ENCODE data around the gene COG6.

COG6 gene

DNA sequence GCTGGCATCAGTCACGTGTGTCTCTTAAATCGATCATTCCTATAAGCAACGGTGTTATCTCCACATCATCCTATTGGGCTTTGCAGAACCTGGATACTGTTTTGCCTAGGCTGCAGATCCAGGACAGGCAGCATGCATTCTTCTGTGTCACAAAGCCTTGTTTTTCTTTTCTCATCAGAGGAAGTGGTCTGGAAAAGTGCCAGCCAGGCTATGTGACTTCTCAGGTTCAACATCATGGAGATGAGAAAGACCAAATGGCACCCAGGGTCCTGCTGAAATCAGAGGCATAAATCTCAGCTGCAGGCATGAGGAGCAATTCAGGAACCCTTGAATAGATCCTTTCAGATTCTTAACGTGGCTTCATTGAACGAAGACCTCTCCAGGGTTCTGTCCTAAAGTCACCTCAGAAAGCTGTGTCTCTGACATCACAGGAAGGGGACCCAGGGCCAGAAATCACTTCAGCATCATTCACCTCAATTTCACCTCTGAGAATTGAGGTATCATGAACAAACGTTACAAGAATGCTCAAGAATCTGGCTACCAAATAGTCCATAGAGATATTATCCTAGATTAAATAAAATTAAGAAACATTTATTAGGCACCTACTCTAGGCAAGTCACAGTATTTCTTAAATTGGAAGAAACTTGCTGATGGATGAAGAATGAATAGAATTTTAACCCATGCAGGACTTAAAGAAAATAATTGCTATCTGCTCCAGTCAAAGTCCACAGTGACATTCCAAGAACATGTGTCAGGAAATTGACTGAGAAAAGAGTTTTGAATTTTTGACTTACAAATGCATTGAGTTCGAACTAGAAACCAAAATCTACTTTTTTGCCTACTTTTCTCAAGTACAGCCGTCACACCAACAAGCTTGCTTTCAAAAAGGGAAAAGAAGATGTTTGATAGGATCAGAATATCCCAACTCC, 124.1 kb downstream of the COG6 start:
- intact Hi-C loops (cut with DNase I; ENCODE audit: low total_unique reads) = no loop called here
- Histone ChIP-seq H3K9me3 (no peaks in the 10 kb centered on the region), H3K36me3 (no peaks in the 10 kb centered on the region), H3K4me1 (no peaks in the 10 kb centered on the region), H3K27ac (no peak overlapping the region), H3K4me3 (no peak overlapping the region), H3K27me3 (no peaks in the 10 kb centered on the region)
- TF ChIP-seq, protein P1, sequence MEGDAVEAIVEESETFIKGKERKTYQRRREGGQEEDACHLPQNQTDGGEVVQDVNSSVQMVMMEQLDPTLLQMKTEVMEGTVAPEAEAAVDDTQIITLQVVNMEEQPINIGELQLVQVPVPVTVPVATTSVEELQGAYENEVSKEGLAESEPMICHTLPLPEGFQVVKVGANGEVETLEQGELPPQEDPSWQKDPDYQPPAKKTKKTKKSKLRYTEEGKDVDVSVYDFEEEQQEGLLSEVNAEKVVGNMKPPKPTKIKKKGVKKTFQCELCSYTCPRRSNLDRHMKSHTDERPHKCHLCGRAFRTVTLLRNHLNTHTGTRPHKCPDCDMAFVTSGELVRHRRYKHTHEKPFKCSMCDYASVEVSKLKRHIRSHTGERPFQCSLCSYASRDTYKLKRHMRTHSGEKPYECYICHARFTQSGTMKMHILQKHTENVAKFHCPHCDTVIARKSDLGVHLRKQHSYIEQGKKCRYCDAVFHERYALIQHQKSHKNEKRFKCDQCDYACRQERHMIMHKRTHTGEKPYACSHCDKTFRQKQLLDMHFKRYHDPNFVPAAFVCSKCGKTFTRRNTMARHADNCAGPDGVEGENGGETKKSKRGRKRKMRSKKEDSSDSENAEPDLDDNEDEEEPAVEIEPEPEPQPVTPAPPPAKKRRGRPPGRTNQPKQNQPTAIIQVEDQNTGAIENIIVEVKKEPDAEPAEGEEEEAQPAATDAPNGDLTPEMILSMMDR (IDR thresholded peaks at IDR 0.05) = no peak
- no peak for DNase-seq

DNA sequence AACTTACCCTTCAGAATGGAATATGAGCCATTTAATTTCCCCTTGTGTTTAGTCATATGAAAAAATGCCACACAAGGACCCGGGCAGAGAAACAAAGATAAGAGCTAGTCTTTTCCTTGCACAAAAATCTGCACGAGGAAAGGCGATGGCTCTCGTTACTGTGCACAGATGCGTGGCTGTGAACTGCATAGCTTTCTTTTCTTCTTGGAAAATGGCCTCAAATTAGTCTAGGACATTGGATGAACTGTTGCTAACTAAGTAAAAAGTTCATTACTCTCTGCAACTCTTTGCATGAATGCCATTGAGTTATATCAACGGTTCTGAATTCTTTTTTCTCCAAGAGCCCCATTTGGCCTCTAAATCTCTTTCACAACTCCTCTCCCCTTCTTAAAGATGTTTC, 125.2 kb downstream of the COG6 start:
- intact Hi-C loops (cut with DNase I; ENCODE audit: low total_unique reads) = no loop called here
- no peak overlapping the region for H3K4me3 ChIP-seq
- no peaks in the 10 kb centered on the region for H3K4me1 ChIP-seq
- H3K9me3 ChIP-seq = no peaks in the 10 kb centered on the region
- H3K27me3 ChIP-seq = no peaks in the 10 kb centered on the region
- no peaks in the 10 kb centered on the region for H3K36me3 ChIP-seq
- DNase-seq = no peak
- TF ChIP-seq, protein P1 (IDR thresholded peaks at IDR 0.05) = no peak
- no peak overlapping the region for H3K27ac ChIP-seq

DNA sequence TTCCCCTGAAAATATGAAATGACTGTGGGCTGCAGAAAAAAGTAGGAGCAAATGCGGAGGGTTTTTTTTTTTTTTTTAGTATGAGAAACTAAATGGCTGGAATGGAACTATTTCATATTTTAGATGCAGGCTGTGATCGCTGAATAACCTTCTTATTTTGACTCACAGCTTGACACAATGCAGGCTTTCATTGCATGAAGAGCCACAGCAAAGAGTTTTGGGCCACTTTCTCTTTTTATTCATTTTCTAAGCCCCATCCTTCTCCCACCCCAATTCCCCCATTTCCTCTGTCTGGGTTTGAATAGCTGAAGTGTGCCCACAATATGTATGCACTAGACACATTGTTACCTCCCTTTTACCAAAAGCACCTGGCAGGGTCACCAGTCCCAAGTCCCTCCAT, 125.9 kb downstream of the COG6 start:
- no peaks in the 10 kb centered on the region for H3K4me1 ChIP-seq
- no peaks in the 10 kb centered on the region for H3K9me3 ChIP-seq
- TF ChIP-seq, protein P1 (IDR thresholded peaks at IDR 0.05) = no peak
- DNase-seq = no peak
- intact Hi-C loops (cut with DNase I; ENCODE audit: low total_unique reads) = no loop called here
- H3K36me3 ChIP-seq = no peaks in the 10 kb centered on the region
- no peak overlapping the region for H3K4me3 ChIP-seq
- H3K27me3 ChIP-seq = no peaks in the 10 kb centered on the region
- no peak overlapping the region for H3K27ac ChIP-seq

- H3K36me3 ChIP-seq = no peaks in the 10 kb centered on the region
- no peaks in the 10 kb centered on the region for H3K27me3 ChIP-seq
- H3K27ac ChIP-seq = no peak overlapping the region
- TF ChIP-seq, protein P1 (IDR thresholded peaks at IDR 0.05) = no peak
- no peak for DNase-seq
- no peaks in the 10 kb centered on the region for H3K4me1 ChIP-seq
- no peak overlapping the region for H3K4me3 ChIP-seq
- intact Hi-C loops (cut with DNase I; ENCODE audit: low total_unique reads) = no loop called here
- no peaks in the 10 kb centered on the region for H3K9me3 ChIP-seq
Observed at GRCh38 chr13:39783051-39783450, 127.6 kb downstream of the COG6 start.

- Histone ChIP-seq H3K36me3 (no peaks in the 10 kb centered on the region), H3K27ac (no peak overlapping the region), H3K4me1 (no peaks in the 10 kb centered on the region), H3K9me3 (no peaks in the 10 kb centered on the region), H3K4me3 (no peak overlapping the region), H3K27me3 (no peaks in the 10 kb centered on the region)
- intact Hi-C loops (cut with DNase I; ENCODE audit: low total_unique reads) = no loop called here
- no peak for DNase-seq
- TF ChIP-seq, protein P1 (IDR thresholded peaks at IDR 0.05) = no peak
Observed at GRCh38 chr13:39784347-39784746, 128.9 kb downstream of the COG6 start.

Measured in tibial artery (tissue), 4 donors.